ENCODE results near the gene SP6. TPM values are rescaled to one million over a fixed set of nuclear protein-coding genes. Genes with fewer than 3 reads are reported as not detected.

The SP6 gene
- total RNA-seq, 1 experiment from 2014 or later, result 10.8 TPM

GRCh38 chr17:47804461-47804860 lies 46.5 kb downstream of the SP6 start:
- Histone ChIP-seq H3K9me2 (ENCODE audit: insufficient read depth) (no peaks in the 10 kb centered on the region), H3K79me2 (ENCODE audit: insufficient read depth, low read length) (no peaks in the 10 kb centered on the region), H3K9ac (ENCODE audit: low read length) (no peak overlapping the region), H3K27ac (ENCODE audit: low read depth, low read length) (no peak overlapping the region), H3K9me3 (ENCODE audit: control insufficient read depth in 1 of 2, insufficient read depth in 1 of 2, low read depth in 1 of 2, low read length in 2 of 2) (no peaks in the 10 kb centered on the region), H3K27me3 (ENCODE audit: insufficient read depth, low read length) (peaks cover 11% of the 10 kb centered on the region; the same call in 1 of the 2 replicates), H2AFZ (ENCODE audit: low read depth, low read length, poor library complexity, severe bottlenecking) (no peak overlapping the region), H4K20me1 (ENCODE audit: insufficient read depth) (no peaks in the 10 kb centered on the region), H3K4me2 (ENCODE audit: low read length) (no peak overlapping the region), H3K4me3 (replicated peaks in 1 of 2; ENCODE audit: low read depth in 1 of 2, low read length in 2 of 2) (no peak overlapping the region), H3K4me1 (ENCODE audit: control insufficient read depth in 1 of 2, insufficient read depth in 2 of 2, low read length in 2 of 2) (peaks cover 2 to 3% of the 10 kb centered on the region in 2 experiments), H3K36me3 (ENCODE audit: control insufficient read depth in 1 of 2, insufficient read depth in 2 of 2, low read length in 2 of 2) (peaks cover 11% of the 10 kb centered on the region in 2 experiments; a peak in 2 of 4 replicates)
- TF ChIP-seq ZNF274 (IDR thresholded peaks at IDR 0.05; ENCODE audit: low read depth, low read length) (no peak), CBX3 (IDR thresholded peaks at IDR 0.05; ENCODE audit: low read depth) (no peak), REST (IDR thresholded peaks at IDR 0.05; ENCODE audit: low read depth) (no peak), EZH2phosphoT487 (IDR thresholded peaks at IDR 0.05; ENCODE audit: borderline replicate concordance) (no peak), FOSL1 (IDR thresholded peaks at IDR 0.05; ENCODE audit: low read depth) (no peak), YY1 (IDR thresholded peaks at IDR 0.05; ENCODE audit: extremely low read depth, insufficient replicate concordance, low read depth, low read length) (no peak), MAX (IDR thresholded peaks at IDR 0.05) (no peak)
- no peak for ATAC-seq
- DNase-seq (ENCODE audit: low read depth, low spot score), result no peak
- ChIA-PET RAD21 (ENCODE audit: low non-redundant PET in 1 of 2, low total read pairs in 2 of 2, uncharacterized antibody in 2 of 2, unreplicated experiment in 2 of 2) (no interaction called here), POLR2A (no interaction called here), CTCF (no interaction called here)
- intact Hi-C loops (cut with micrococcal nuclease), result loop anchor here (5.0 kb wide), 1 partner anchor 72 kb away; the partner anchor contains the start of gene TBX21
- BruUV-seq (replicated peaks), result no TSS peak

All from HCT116 (cell line).